Thyroid gland (tissue), 4 donors: ENCODE data around the gene GRWD1.

Experiments
- CTCF ChIP-seq, 6 experiments: fragments of 200-600 bp in 3 of 6; fragments of 450-650 bp in 3 of 6; sonication (generic) in 3 of 6; IDR thresholded peaks; one replicate each; pipeline ENCODE4 v1.5.1; 2016 to 2019; ENCODE audit warnings: antibody characterized with exemption in 6 of 6, mild to moderate bottlenecking in 2 of 6, inconsistent platforms in 1 of 6, moderate library complexity in 1 of 6
- POLR2A ChIP-seq, 2 donors: fragments of 450-650 bp; IDR thresholded peaks; one replicate each; pipeline ENCODE4 v1.6.1; 2017; ENCODE audit warnings: antibody characterized with exemption in 2 of 2, mild to moderate bottlenecking in 2 of 2, moderate library complexity in 1 of 2

- no peak for TF ChIP-seq CTCF (IDR thresholded peaks at IDR 0.05)
- no peak for TF ChIP-seq POLR2A (IDR thresholded peaks at IDR 0.05)
Measured at GRCh38 chr19:48444129-48444935, 1.5 kb upstream of the GRWD1 start.
